IPS-15b (cell line): ENCODE results near the gene TADA2A.

Experiments used
- H3K27me3 ChIP-seq: one replicate; pipeline ENCODE4 v1.6.1; 2013; ENCODE audit warnings: low read length; ENCODE audit not compliant: control insufficient read depth, insufficient read depth
- H3K36me3 ChIP-seq: one replicate; pipeline ENCODE4 v1.6.1; 2013; ENCODE audit warnings: low read length; ENCODE audit not compliant: control insufficient read depth, insufficient read depth
- H3K4me1 ChIP-seq: one replicate; pipeline ENCODE4 v1.6.1; 2013; ENCODE audit warnings: mild to moderate bottlenecking, low read length; ENCODE audit not compliant: control insufficient read depth, insufficient read depth
- H3K4me3 ChIP-seq: one replicate; pipeline ENCODE4 v1.5.1; 2013; ENCODE audit warnings: low read depth, low read length
- H3K9ac ChIP-seq: one replicate; pipeline ENCODE4 v1.6.1; 2013; ENCODE audit warnings: low read depth, mild to moderate bottlenecking, low read length
- H3K9me3 ChIP-seq: one replicate; pipeline ENCODE4 v1.6.1; 2013; ENCODE audit warnings: mild to moderate bottlenecking, low read length; ENCODE audit not compliant: control insufficient read depth, insufficient read depth

The TADA2A gene

DNA sequence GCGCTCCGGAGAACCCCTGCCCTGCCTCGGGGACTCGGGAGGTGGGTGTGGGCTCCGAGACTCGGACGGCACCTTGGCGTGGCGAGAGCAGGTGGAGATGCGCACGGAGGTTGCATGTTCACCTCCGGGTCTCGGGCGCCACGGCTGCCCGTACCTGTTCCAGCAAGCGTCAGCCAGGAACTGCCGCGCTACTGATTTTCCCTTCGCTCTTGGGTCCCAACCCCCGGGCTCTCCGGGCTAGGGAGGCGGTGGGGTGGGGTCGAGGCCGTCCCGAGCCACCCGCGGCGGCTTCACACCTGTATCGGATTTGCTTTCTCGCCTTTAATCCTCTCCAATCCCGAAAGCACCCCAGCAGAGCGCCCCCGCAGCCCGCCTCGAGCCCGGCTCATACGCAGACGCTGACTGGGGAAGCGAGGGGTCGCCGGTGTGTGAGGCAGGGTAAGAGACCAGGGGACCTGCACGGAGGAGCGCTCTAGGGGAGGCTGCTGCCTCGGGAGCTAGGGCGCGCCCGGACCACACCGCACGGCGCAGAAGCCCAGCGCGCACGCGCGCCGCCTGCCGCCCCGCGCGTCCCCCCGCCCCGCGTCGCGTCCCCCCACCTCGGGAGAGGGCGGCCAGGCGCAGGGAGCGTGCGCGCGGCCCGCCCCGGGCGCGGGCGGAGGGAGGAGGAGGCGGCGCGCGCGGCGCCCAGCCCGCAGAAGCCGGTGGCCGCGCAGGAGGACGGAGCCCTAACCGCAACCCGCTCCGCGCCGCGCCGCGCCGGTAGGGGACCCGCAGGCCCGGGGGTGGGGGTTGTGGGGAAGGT is 82.7 kb downstream of the TADA2A start, which contains the start of gene DUSP14:
Gene DUSP14, plus strand, starts transcription at position 695 of the 805 bp plus-strand sequence. CDS start 22,382 bp downstream, outside the sequence.
- peak within 1 kb of the TSS; percentile 76 for H3K9ac ChIP-seq
- H3K27me3 ChIP-seq, result peaks cover 6% of the 10 kb centered on the region
- H3K4me1 ChIP-seq, result peaks cover 20% of the 10 kb centered on the region
- peak within 1 kb of the TSS; percentile 74 for H3K4me3 ChIP-seq
- H3K36me3 ChIP-seq, result no peaks in the 10 kb centered on the region
- no peaks in the 10 kb centered on the region for H3K9me3 ChIP-seq

DNA sequence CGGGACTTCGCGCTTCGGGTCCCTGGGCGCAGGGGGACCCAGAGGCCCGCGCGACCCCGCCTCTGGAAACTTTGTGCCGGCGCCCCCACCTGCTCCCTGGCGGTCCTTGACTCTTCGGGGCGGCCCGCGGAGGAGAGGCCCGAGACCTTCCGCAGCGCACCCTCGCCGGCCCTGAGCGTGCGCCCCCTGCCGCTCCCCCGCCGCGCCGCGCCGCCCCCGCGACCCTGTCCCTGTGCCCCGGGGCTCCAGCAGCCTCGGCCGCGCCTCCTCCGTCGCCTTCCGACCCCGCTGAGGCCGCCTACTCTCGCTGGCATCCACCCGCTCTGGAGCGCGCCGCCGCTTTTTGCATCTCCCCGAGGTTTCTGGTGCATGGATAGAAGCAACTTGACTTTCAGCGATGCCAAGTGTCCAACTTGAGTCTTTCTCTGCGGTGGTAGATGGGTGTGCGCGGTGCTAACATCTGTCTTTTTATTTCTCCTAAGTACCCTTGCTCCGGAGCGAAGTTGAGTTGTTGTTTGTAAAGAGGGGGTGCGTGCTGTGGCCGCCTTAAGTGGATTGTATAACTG is 83.4 kb downstream of the TADA2A start:
- Histone ChIP-seq H3K9ac (no peak overlapping the region), H3K4me3 (peak overlapping the region; percentile 74), H3K27me3 (peaks cover 6% of the 10 kb centered on the region), H3K4me1 (peaks cover 27% of the 10 kb centered on the region), H3K36me3 (no peaks in the 10 kb centered on the region), H3K9me3 (no peaks in the 10 kb centered on the region)

GRCh38 chr17:37490638-37491614 is 84.2 kb downstream of the TADA2A start:
- Histone ChIP-seq H3K4me3 (peak overlapping the region; percentile 74), H3K36me3 (no peaks in the 10 kb centered on the region), H3K9me3 (no peaks in the 10 kb centered on the region), H3K9ac (no peak overlapping the region), H3K27me3 (peaks cover 6% of the 10 kb centered on the region), H3K4me1 (peaks cover 30% of the 10 kb centered on the region)

DNA sequence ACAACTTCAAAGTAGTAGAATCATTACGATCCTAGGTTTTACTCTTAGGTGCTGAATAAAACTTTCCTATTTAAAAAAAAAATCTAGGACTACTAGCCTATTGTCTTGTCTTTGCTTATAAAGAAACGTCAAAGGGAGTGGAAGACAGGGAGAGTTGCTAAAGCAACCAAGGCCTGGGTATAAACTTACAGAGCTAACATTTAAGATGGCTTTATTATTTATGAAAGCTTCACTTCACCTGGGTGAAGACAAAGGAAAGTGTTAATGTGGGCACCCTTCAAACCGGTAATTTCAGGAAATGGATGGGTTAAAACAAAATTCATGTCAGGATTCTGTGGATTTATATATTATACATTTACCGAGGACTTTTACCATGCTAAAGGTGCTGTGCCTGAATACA is 85.5 kb downstream of the TADA2A start:
- Histone ChIP-seq H3K9ac (no peak overlapping the region), H3K4me3 (no peak overlapping the region), H3K27me3 (peaks cover 6% of the 10 kb centered on the region), H3K36me3 (no peaks in the 10 kb centered on the region), H3K9me3 (no peaks in the 10 kb centered on the region), H3K4me1 (peaks cover 30% of the 10 kb centered on the region)

DNA sequence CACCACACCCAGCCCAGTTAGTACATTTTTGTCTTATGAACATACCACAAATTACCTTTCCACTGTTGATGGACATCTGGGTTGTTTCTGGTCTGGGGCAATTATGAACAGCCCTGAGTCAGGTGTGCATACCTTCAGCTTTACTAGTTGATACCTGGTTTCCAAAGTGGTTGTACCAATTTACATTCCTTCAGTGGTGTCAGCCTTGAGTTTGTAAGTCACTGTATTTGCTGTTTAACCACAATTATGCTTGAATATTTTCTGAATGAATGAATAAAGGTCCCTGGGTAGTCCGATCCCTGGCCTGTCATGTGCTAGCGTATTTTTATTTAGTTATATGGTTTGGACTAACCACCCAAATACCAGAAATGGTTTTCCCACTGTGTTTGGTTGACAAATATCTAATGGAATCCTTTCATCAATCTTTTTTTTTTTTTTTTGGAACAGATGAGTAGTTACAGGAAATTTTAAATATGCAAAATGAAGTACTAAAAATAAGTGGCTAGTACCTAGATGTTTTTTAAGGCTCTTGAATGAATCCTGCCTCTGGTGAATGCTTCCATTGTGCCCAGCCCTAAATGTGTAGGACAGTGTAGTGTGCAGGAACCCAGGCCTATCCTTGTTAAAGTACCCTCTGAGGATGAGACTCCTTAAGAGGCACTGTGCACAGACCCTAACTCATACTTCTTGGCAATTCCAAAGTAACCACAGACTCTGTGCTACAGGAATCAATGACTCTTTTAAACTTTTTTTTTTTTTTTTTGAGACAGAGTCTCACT is 86.8 kb downstream of the TADA2A start:
- Histone ChIP-seq H3K4me1 (peaks cover 24% of the 10 kb centered on the region), H3K27me3 (no peaks in the 10 kb centered on the region), H3K4me3 (no peak overlapping the region), H3K36me3 (no peaks in the 10 kb centered on the region), H3K9ac (no peak overlapping the region), H3K9me3 (no peaks in the 10 kb centered on the region)

DNA sequence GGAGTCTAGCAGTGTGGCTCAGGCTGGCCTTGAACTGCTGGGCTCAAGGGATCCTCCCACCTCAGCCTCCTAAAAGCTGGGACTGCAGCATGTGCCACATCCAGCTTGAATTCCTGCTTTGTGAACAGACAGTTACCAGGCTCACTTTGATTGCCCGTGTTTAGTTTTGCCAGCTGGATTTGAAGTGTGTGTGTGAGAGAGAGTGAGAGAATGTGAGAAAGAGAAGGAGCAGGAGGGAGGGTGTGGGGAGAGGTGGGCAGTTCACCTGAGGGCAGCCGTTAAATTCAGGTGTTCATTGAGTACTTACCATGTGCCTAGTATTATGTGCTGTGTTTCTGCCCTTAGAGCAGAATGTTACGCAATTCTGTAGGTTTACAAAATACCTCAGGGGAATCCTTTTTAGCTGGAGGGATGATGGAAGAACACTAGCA is 87.7 kb downstream of the TADA2A start:
- no peaks in the 10 kb centered on the region for H3K27me3 ChIP-seq
- H3K9me3 ChIP-seq, result no peaks in the 10 kb centered on the region
- H3K36me3 ChIP-seq, result no peaks in the 10 kb centered on the region
- no peak overlapping the region for H3K9ac ChIP-seq
- H3K4me3 ChIP-seq, result no peak overlapping the region
- H3K4me1 ChIP-seq, result peaks cover 22% of the 10 kb centered on the region

DNA sequence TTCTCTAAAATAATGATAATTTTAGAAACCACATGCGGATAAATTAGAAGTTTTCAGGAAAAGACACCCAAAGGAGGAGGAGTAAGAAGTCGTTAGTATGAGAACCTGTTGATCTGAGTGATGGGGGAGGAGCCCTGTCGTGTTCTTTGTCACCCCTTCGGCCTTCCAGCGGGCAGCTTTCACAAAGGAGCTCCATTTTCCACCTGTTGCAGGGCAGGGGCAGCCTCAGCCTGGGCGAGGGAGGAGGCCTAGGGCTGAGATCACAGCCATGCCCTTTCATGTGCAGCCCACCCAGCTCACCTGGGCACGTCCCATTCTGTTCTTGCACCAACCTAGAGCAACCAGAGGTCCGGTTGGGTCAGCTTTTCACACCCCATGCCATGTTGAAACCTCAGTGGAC is 88.3 kb downstream of the TADA2A start:
- peaks cover 22% of the 10 kb centered on the region for H3K4me1 ChIP-seq
- no peaks in the 10 kb centered on the region for H3K9me3 ChIP-seq
- H3K27me3 ChIP-seq, result no peaks in the 10 kb centered on the region
- no peak overlapping the region for H3K9ac ChIP-seq
- H3K4me3 ChIP-seq, result peak overlapping the region; percentile 15
- no peaks in the 10 kb centered on the region for H3K36me3 ChIP-seq

GRCh38 chr17:37500378-37500777 is 93.7 kb downstream of the TADA2A start:
- Histone ChIP-seq H3K9me3 (no peaks in the 10 kb centered on the region), H3K9ac (no peak overlapping the region), H3K36me3 (no peaks in the 10 kb centered on the region), H3K4me1 (peaks cover under 1% of the 10 kb centered on the region), H3K4me3 (no peak overlapping the region), H3K27me3 (no peaks in the 10 kb centered on the region)

GRCh38 chr17:37502009-37502936 is 95.6 kb downstream of the TADA2A start:
- Histone ChIP-seq H3K36me3 (no peaks in the 10 kb centered on the region), H3K9ac (no peak overlapping the region), H3K4me1 (peaks cover 5% of the 10 kb centered on the region), H3K9me3 (no peaks in the 10 kb centered on the region), H3K4me3 (no peak overlapping the region), H3K27me3 (no peaks in the 10 kb centered on the region)

GRCh38 chr17:37503148-37503547 is 96.5 kb downstream of the TADA2A start:
- Histone ChIP-seq H3K9ac (no peak overlapping the region), H3K27me3 (no peaks in the 10 kb centered on the region), H3K4me1 (peaks cover 5% of the 10 kb centered on the region), H3K9me3 (no peaks in the 10 kb centered on the region), H3K4me3 (no peak overlapping the region), H3K36me3 (no peaks in the 10 kb centered on the region)
